ENCODE measurements around the gene BARD1. TPM values are rescaled to one million over a fixed set of nuclear protein-coding genes. Genes with fewer than 3 reads are reported as not detected.

The BARD1 gene
- total RNA-seq, 6 experiments from 2014 or later = 9.7 to 21.2 (median 15.1) TPM

DNA sequence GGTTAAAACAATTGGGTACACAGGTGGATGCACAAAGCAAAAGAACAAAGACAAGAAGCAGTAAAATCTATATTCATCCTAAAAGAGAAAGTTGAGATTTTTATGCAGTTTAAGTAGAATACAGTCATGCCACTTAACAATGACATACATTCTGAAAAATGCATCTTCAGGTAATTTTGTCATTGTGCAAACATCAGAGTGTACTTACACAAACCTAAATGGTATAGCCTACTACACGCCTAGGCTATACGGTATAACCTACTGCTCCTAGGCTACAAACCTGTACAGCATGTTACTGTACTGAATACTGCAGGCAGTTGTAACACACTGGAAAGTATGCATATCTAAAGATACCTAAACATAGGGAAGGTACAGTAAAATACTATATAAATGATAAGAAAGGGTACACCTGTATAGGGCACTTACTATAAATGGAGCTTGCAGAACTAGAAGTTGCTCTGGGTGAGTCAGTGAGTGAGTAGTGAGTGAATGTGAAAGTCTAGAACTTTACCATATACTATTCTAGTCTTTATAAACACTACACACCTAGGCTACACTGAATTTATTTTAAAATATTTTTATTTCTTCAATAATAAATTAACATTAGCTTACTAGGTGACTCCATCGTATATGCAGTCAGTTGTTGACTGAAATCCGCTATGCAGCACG, 132.9 kb downstream of the BARD1 start:
- peaks cover 14% of the 10 kb centered on the region; the same call in 1 of the 2 replicates for H3K9me3 Mint-ChIP-seq
- DNase-seq = no peak
- TF ChIP-seq, protein P1, sequence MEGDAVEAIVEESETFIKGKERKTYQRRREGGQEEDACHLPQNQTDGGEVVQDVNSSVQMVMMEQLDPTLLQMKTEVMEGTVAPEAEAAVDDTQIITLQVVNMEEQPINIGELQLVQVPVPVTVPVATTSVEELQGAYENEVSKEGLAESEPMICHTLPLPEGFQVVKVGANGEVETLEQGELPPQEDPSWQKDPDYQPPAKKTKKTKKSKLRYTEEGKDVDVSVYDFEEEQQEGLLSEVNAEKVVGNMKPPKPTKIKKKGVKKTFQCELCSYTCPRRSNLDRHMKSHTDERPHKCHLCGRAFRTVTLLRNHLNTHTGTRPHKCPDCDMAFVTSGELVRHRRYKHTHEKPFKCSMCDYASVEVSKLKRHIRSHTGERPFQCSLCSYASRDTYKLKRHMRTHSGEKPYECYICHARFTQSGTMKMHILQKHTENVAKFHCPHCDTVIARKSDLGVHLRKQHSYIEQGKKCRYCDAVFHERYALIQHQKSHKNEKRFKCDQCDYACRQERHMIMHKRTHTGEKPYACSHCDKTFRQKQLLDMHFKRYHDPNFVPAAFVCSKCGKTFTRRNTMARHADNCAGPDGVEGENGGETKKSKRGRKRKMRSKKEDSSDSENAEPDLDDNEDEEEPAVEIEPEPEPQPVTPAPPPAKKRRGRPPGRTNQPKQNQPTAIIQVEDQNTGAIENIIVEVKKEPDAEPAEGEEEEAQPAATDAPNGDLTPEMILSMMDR (IDR thresholded peaks at IDR 0.05) = no peak
- H3K27me3 Mint-ChIP-seq (ENCODE audit: insufficient read depth) = no peaks in the 10 kb centered on the region; the same call in 1 of the 2 replicates
- H3K4me3 Mint-ChIP-seq = no peak overlapping the region
- no peak overlapping the region for H3K27ac Mint-ChIP-seq
- H3K4me1 Mint-ChIP-seq (ENCODE audit: low read depth) = no peaks in the 10 kb centered on the region
- no peaks in the 10 kb centered on the region for H3K36me3 Mint-ChIP-seq (ENCODE audit: low read depth)

Data from HFFc6 (cell line).